IPS-NIHi7 (cell line): ENCODE data around the gene ABCB6.

Experiments used
- DNase-seq: peaks from one replicate; pipeline ENCODE4 v3.0.0; 2012; ENCODE audit warnings: mixed read lengths; ENCODE audit errors: extremely low spot score

ABCB6 gene

DNA sequence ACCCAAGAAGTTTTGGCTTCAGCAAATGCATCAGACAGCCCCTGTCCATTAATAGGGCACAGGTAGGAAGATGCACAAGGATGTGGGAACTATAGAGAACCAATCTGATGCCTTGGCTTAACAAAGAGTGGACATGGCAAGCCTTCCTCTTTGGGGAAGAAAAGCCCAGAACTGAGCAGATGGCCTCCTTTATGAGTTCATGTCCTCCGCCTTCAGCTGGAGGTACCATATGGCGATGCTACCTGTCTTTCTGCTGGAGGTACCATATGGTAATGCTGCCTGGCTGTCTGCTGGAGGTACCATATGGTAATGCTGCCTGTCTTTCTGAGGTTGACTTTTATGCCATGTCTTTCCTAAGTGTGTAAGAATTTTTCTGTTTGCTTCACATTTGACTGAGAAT, 34.6 kb downstream of the ABCB6 start:
- DNase-seq: no peak

DNA sequence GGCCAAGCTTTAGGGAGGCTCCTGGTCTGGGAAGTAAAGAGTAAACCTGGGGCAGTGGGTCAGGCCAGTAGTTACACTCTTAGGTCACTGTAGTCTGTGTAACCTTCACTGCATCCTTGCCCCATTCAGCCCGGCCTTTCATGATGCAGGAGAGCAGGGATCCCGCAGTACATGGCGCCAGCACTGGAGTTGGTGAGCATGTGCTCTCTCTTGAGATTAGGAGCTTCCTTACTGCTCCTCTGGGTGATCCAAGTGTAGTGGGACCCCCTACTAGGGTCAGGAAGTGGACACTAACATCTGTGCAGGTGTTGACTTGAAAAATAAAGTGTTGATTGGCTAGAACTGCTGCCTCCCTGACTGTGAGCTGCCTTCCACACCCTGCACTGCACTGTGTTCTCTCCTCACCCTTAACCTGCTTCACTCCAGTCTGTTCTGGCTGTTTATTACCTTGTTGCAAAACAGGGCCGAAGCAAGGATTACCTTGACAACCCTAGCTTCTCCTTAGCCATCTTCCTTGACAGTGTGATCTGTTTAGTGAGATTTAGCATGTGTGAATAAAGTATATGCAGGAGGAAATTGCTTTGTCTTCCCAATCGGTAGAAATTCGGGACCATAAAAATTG, 35.5 kb downstream of the ABCB6 start:
- DNase-seq: no peak

DNA sequence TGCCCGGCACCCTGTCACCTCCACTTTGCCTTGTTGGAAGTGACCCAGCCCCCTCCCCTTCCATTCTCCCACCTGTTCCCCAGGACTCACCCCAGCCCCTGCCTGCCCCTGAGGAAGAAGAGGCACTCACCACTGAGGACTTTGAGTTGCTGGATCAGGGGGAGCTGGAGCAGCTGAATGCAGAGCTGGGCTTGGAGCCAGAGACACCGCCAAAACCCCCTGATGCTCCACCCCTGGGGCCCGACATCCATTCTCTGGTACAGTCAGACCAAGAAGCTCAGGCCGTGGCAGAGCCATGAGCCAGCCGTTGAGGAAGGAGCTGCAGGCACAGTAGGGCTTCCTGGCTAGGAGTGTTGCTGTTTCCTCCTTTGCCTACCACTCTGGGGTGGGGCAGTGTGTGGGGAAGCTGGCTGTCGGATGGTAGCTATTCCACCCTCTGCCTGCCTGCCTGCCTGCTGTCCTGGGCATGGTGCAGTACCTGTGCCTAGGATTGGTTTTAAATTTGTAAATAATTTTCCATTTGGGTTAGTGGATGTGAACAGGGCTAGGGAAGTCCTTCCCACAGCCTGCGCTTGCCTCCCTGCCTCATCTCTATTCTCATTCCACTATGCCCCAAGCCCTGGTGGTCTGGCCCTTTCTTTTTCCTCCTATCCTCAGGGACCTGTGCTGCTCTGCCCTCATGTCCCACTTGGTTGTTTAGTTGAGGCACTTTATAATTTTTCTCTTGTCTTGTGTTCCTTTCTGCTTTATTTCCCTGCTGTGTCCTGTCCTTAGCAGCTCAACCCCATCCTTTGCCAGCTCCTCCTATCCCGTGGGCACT, 36.2 kb downstream of the ABCB6 start:
- no peak for DNase-seq

DNA sequence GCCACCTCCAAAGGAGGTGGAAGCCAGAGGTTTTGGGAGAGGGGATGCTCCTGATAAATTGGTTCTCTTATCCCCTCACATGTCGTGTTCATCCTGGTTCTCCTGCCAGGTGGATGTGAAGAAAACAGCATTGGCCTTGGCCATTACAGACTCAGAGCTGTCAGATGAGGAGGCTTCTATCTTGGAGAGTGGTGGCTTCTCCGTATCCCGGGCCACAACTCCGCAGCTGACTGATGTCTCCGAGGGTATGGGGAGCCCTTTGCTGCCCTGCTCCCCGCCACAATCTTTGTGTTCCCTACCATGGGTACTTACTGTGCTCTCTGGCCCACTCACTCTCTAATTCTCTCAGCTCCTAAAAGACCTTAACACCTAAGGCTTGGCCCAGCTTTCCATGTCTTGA, 37.2 kb downstream of the ABCB6 start:
- no peak for DNase-seq

DNA sequence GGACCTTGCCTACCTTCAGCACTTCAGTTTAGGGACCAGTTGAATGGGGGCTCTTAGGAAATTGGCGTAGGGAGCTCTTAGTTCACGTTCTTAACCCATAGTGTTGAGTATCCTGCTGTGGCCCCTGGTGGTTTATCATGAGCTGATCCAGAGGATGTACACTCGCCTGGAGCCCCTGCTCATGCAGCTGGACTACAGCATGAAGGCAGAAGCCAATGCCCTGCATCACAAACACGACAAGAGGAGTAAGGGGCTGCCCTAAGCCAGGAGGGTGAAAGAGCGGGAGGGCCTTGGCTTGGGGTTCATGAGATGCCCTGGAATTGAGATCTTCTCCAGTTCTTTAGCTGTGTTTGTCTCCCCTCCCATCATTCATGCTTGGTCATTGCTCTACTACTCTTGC, 37.8 kb downstream of the ABCB6 start:
- no peak for DNase-seq

DNA sequence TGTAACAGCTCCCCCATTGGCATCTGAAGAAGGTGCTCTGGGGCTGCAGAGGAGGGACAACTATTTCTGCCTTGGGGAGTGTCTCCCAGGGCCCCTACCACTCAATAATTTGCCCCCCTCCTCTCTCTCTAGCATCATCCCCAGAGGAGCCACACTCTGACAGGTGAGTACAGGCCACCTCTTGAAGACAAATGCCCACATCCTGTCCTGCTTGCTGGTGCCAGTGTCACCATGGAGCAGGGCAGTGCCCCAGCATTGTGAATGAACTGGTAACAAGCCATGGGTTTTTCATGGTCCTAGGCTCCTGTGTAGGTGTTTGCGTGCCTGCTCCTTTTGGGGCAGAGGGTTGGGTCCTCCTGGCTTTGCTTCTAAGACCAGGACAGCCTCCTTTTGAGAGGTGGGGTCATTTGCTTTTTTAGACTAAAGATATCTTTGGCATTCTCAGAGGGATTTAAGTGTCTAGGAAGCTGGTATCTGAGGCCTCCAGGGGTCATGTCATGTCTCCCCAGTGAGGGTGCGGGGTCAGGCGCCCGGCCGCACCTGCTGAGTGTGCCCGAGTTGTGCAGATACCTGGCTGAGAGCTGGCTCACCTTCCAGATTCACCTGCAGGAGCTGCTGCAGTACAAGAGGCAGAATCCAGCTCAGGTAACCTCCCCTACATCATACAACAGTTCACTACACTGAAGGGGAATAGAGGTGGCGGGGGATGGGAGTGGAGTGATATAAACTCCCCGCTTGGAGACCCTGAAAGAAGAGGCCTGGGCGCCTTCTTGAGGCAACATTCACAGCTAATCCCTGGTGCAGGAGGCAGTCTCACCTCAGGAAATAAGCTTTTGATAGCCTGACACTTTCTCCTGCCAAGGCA, 38.9 kb downstream of the ABCB6 start:
- no peak for DNase-seq

DNA sequence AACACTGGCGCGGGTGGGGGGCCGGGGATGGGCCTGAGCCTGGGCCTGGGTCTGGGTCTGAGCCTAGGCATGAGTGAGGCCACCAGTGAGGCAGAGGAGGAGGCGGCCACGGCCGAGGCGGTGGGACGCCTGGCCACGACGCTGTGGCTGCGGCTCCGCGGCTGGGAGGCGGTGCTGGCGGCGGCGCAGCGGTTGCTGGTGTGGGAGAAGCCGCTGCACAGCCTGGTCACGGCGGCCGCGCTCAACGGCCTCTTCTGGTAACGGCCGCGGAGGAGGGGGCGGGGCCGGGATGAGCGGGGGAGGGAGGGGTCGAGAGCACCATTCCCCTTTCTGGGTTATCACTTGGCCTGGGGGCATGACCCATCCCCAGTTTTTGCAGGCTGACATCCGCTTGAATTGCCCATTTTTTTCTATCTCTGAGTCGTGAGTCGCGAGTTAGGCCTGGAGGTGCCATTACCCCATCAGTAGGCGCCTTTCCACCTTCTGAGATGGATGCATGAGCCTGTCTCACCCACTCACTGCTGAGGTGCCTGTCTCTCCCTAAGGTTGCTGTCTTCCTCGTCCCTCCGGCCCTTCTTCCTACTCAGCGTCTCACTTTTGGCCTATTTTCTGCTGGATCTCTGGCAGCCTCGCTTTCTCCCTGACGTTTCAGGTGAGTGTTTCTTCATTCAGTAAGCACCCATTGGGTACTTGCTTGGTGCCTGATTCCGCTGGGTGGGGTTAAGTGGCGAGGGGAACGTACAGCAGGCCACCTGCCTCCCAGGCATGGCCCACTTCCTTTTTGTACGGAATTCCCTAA, 40.2 kb downstream of the ABCB6 start:
- peak; percentile 61 for DNase-seq

DNA sequence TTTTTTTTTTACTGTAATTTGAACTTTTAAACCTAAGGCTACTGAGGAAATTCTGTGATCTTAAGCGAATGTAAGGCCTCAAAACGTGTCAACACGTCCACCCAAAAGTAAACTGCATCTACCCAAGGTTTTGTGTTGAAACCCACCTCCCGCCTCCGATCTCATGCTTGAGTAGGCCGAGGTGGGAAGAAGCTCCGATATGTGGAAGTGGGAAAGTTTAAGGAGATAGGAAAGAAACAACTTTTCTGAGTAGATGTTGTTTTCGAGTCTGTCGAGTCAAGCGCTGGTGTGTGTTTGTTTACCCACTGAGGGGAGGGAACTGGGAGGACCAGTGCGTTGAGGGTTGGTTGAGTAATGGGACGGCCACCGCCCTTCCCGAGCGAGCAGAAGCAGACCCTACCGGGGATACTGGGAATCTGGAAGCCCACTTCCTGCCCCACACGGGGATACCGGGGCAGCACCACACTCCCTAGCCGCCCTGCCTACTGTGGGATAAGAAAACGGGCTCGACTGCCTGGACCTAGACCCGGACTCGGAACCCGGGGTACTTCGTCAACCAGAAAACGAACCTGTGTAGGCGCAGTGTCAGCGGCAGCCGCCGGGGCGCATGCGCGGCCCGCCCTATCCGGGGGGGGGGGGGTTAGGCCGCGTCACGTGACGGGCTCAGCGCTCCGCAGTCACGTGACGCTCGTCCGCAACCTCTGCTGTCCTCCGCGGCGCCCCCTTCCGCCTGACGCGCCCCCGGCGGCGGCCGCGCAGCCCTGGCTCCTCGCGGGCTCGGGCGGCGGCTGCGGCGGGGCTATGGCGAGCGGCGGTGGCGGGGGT, 41.0 kb downstream of the ABCB6 start, which contains the start of gene RETREG2:
RETREG2 (plus strand) TSS at position 724 of the 825 bp plus-strand sequence; CDS start at position 802, 78 bp downstream.
- peak; percentile 97 for DNase-seq

DNA sequence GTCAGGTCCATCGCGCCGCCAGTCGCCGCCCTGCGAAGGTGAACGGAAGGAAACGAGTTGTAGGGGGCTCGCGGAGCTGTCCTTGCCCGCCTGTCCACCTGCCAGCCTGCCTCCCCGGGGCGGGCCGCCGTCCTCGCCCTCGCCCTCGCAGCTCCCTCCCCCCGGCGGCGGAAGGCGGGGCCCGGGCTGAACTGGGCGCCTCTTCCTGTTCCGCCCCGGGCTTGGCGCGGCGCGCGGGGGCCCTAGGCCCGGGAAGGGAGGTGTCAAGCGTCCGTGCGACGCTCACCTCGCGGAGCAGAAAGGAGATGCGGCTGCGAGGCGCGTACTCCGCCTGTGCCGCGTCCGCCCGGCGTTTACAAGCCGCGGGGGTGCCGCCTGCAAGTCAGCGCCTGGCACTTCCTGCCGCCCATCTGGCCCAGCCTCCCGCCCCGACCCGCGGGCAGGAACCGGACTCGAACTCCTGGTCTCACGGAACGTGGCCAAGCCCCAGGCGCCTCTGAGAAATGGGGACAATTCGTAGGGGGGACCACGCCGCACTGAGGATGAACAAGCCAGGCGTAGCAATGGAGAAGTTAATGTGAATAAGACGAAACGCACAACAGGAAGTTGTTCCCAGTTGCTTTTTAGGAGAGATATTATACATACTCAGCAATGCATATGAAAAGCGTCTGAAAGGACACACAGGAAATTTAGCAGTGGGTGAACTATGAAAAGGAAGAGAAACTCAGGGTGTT, 41.8 kb downstream of the ABCB6 start, which contains the start of gene CNPPD1:
CNPPD1 (minus strand) TSS at position 108 of the 734 bp plus-strand sequence; CDS start at position 11, 97 bp downstream.
- DNase-seq: peak; percentile 81

DNA sequence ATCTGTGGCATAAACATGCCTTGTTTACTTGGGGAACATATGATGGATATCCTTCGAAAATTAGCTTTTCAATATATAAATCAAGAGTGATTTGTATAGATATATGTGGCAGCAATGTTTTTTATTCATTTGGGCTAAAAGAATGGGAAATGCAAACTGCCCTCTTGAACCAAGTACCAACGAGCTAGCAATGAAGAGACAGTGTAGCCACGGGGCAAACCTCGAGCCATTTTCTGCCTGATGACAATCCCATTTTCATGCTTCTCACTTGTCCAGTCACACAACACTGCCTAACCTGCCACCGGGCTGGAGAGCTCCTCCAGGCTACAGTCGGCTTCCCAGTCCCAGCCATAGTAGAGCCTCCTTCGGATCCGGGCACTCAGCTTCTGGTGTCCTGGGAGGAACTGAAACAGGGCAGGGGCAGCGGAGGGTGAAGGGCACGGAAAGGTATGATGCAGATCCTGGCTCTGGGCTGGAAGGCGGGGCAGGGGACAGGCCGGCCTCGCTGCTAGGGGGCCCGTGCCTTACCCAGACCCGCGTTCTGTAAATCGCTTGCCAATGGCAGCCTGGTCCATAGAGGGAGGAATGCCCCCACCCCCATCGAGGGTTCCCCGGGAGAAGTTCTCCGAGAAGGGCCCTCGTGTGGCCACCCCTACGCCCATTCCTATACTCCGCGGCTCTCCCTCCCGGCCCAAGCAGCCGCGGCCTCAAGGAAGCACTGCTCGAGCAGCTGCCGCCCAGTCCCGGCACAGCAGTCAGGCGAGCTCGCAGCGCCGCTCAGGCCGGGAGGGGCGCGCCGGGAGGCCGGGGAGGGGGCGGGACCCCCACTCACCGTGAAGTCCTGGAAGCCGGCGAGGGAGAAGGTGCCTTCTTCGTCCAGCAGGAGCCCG, 42.6 kb downstream of the ABCB6 start:
- peak; percentile 44 for DNase-seq

DNA sequence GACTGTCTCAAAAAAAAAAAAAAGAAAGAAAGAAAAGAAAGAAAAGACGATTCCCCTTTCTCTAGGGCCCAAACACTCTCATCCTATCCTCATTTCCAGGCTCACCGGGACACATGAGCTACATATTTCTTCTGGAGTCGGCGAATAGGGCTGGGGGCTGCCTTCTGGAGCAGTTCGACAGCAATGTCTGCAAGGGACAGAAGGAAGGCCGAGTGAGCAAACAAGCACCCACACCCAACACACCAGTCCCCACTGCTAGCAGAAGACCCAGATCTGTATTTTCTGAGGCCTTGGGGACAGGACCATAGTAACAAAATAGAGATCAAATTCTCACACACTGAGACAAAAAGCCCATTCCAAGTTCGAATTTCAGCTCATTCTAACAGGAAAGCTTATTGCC, 43.3 kb downstream of the ABCB6 start:
- no peak for DNase-seq

DNA sequence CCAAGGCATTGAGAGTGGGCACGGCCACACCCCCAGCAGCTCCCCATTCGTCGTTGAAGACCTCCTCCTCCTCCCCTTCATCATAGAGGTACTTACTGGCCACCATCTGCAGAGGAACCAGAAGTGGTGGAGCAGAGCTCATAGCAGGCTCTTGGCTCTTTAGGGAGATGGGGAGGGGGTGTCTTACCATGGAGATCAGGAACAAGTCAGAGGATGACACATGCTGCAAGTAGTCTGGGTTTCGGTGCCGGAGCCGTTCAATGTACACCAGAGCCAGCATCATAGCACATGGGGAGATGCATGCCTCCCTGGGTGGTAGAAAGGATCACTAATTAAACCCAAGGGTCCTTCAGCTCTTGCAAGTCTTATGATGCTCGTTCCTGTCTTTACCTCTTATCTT, 44.0 kb downstream of the ABCB6 start:
- no peak for DNase-seq

DNA sequence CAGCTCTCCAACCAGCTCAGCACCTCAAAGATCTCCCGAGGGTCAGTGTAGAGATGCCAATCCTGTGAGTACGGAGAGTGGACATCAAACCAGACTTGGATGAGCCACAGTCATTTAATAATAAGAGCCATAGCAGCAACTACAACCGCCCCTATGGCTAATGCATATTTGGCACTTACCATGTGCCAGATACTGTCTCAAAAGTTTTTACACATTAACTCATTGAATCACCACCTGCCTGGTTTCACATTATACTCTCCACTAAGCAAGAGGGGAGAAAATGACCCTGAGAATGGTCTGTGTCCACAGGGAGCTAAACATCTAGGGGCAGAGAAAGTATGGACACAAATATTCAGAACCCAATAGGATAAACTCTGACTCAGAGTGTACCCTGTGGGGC, 44.6 kb downstream of the ABCB6 start:
- no peak for DNase-seq

DNA sequence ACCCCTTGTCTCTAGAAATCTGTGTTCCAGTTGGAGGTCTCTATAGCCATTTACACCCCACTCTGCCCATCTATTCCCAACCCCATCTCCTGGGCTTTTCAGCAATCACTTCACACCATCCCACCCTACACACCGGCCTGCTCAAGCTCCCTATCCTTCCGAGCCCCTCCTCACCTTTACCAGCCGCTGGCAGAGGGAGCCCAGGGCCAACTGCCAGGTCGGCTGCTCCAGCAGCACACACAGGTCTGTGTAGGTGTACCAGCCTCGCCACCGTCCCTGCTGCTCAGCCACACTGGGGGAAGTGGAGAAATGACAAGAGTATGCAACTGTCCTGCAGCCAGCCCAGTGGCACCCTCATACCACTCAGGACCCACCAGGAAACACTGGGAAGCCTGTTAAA, 45.6 kb downstream of the ABCB6 start:
- no peak for DNase-seq

DNA sequence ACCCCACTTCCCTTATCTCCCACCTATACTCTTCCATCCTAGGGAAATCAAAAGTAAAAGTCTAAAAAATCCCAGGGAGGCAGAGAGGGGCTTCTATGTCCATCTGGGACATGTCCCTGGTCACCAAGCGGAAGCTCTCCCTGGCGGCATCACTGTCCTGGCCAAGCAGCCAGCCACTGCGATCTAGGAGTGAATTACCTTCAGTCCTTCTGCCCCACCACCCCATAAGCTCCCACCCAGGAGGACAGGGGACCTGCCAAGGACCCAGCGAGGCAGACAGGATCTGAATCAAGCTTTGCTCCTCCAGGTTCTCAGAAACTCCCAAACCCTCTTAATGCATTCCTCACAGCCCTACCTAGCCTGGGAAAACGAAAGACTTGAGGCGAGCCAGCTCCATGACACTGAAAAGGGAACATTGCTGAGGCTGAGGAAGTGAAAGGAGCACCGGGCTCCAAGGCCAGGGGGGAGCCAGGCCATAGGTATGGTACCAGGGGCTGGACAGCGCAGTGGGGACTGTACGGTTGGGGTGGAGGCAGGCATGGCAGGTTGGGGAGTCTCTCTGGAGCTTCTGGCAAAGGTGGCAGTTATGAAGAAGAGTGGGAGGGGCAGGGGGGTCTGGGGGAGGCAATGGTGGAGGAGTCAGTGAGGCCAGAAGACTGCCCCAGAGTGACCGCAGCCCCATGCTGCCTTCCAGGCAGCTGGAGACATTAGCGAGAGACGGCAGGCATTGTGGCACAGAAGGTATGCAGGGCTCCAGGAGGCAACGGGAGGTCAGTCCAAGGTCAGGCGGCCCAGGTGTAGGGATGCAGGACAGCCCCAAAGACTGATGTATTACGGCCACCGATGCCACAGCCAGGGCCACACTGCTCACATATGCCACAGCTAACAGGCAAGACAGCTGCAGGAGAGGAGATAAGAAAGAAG, 46.3 kb downstream of the ABCB6 start:
- DNase-seq: no peak

DNA sequence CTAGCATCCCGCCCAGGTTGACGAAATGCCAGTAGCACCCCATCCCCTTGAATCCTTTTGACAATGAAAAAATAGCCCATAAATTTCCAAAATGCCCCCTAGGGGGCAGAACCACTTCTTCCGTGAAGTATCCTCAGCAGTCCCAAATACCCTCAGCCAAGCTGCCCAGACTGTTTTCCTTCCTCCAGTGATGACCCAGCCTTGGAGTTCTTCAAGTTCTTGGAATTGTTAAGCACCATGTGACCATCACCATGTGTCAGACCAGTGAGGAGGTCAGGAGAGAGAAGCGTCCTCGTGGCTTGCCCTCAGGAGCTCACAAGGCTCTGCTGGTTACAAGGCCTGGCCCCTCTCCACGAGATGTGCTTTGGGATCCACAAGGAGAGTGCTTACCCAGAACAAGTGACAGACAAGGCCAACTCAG, 47.5 kb downstream of the ABCB6 start:
- DNase-seq: peak; percentile 63

DNA sequence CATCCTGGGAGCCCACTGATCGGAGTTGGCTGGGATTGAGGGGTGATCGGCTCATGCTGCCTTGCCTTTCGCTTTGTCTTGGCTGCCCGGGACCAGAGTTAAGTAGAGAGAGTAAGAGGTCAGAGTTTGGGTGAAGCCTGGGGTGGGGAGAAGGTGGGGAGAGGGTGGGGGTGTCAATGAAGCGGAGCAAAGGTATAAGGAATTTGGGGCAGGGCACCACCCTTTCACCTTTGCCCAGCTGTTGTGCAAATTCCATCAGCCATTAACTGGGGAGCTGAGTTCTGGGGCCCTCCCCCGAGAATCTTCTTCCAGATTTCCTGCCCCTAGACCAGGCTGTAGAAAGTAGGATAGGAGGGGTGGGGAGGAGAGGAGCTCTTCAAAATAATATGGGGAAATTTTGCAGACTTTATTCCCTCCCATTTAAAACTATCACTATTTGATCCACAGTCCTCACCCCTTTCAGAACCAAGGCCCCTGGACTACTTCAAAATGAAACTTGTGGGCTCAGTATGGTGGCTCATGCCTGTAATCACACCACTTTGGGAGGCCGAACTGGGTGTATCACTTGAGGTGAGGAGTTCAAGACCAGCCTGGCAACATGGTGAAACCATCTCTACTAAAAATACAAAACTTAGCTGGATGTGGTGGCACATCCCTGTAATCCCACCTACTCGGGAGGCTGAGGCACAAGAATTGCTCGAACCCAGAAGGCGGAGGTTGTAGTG, 48.7 kb downstream of the ABCB6 start, which contains the start of gene SLC23A3:
SLC23A3 (minus strand) TSS at position 100 of the 725 bp plus-strand sequence; CDS start at position 55, 45 bp downstream.
- DNase-seq: no peak
